Neuronal stem cell (in vitro differentiated cells): ENCODE measurements around the gene TBC1D3I.
"Not testable (repeated sequence)": the region's sequence is repeated elsewhere in the genome, so short reads cannot be mapped to it uniquely, and the experiment has no call there.

Source experiments
- DNase-seq: peaks from one replicate; pipeline ENCODE4 v3.0.0-alpha.2; 2013; ENCODE audit warnings: low spot score
- H2AFZ ChIP-seq: one replicate; pipeline ENCODE4 v1.6.1; 2013; ENCODE audit warnings: mild to moderate bottlenecking, low read length, inconsistent platforms
- H2AK5ac ChIP-seq: 2 replicates; pipeline ENCODE4 v1.6.1; 2013; ENCODE audit warnings: low read depth, mild to moderate bottlenecking, inconsistent platforms, low read length, moderate library complexity, mixed read lengths
- H2BK120ac ChIP-seq: 2 replicates; pipeline ENCODE4 v1.6.1; 2013; ENCODE audit warnings: low read depth, mild to moderate bottlenecking, inconsistent platforms, low read length, moderate library complexity, mixed read lengths
- H2BK12ac ChIP-seq: one replicate; pipeline ENCODE4 v1.6.1; 2013; ENCODE audit warnings: low read length, inconsistent platforms
- H2BK15ac ChIP-seq: 2 replicates; pipeline ENCODE4 v1.6.1; 2013; ENCODE audit warnings: mild to moderate bottlenecking, low read length, inconsistent platforms, mixed read lengths
- H2BK5ac ChIP-seq: one replicate; pipeline ENCODE4 v1.6.1; 2013; ENCODE audit warnings: inconsistent platforms, mild to moderate bottlenecking, low read length, moderate library complexity
- H3K14ac ChIP-seq: one replicate; pipeline ENCODE4 v1.6.1; 2013; ENCODE audit warnings: low read length, inconsistent platforms
- H3K18ac ChIP-seq: 2 replicates; pipeline ENCODE4 v1.6.1; 2013; ENCODE audit warnings: low read length, inconsistent platforms
- H3K23ac ChIP-seq: 2 replicates; pipeline ENCODE4 v1.6.1; 2013; ENCODE audit warnings: low read depth, mild to moderate bottlenecking, mixed read lengths, low read length, inconsistent platforms; ENCODE audit not compliant: poor library complexity
- H3K27ac ChIP-seq: replicated peaks from 3 replicates; pipeline ENCODE4 v1.5.1; 2013; ENCODE audit warnings: low read length, inconsistent platforms
- H3K27me3 ChIP-seq, 3 experiments: 2 replicates each; pipeline ENCODE4 v1.6.1; 2013; ENCODE audit warnings: low read length in 3 of 3, mild to moderate bottlenecking in 2 of 3, inconsistent platforms in 1 of 3, low read depth in 1 of 3, mixed read lengths in 1 of 3, moderate library complexity in 1 of 3; ENCODE audit not compliant: control insufficient read depth in 3 of 3, insufficient read depth in 3 of 3
- H3K36me3 ChIP-seq, 2 donors: replicated peaks in 1 of 2; 2 replicates each; pipeline ENCODE4 v1.6.1; 2013; ENCODE audit warnings: low read length in 2 of 2; ENCODE audit not compliant: control insufficient read depth in 2 of 2, insufficient read depth in 2 of 2
- H3K4ac ChIP-seq: 2 replicates; pipeline ENCODE4 v1.6.1; 2013; ENCODE audit warnings: inconsistent platforms, mild to moderate bottlenecking, low read length, moderate library complexity
- H3K4me1 ChIP-seq, 2 donors: 1 replicate in 1 of 2; 2 replicates in 1 of 2; pipeline ENCODE4 v1.6.1; 2013; ENCODE audit warnings: low read length in 2 of 2, low read depth in 1 of 2; ENCODE audit not compliant: control insufficient read depth in 2 of 2, insufficient read depth in 1 of 2
- H3K4me2 ChIP-seq: one replicate; pipeline ENCODE4 v1.6.1; 2013; ENCODE audit warnings: mild to moderate bottlenecking, low read length, inconsistent platforms; ENCODE audit not compliant: insufficient read depth, poor library complexity, severe bottlenecking
- H3K4me3 ChIP-seq, 2 donors: 2 replicates each; pipeline ENCODE4 v1.5.1; 2013; ENCODE audit warnings: low read length in 2 of 2, mild to moderate bottlenecking in 2 of 2, inconsistent platforms in 1 of 2, moderate library complexity in 1 of 2
- H3K79me1 ChIP-seq: one replicate; pipeline ENCODE4 v1.6.1; 2013; ENCODE audit warnings: low read depth, mild to moderate bottlenecking, inconsistent platforms, low read length, moderate library complexity
- H3K9ac ChIP-seq: one replicate; pipeline ENCODE4 v1.6.1; 2013; ENCODE audit warnings: mild to moderate bottlenecking, low read depth, low read length, inconsistent platforms; ENCODE audit not compliant: poor library complexity
- H3K9me3 ChIP-seq, 2 donors: replicated peaks in 1 of 2; 2 replicates each; pipeline versions ENCODE3 to v1.6.1; 2013; ENCODE audit warnings: low read length in 2 of 2, mild to moderate bottlenecking in 2 of 2, inconsistent platforms in 1 of 2, low read depth in 1 of 2, mixed read lengths in 1 of 2, moderate library complexity in 1 of 2; ENCODE audit not compliant: control insufficient read depth in 2 of 2, insufficient read depth in 1 of 2
- H4K8ac ChIP-seq: one replicate; pipeline ENCODE4 v1.6.1; 2013; ENCODE audit warnings: low read depth, mild to moderate bottlenecking, inconsistent platforms, low read length, moderate library complexity
- H4K91ac ChIP-seq: one replicate; pipeline ENCODE4 v1.6.1; 2013; ENCODE audit warnings: low read length, low read depth, mild to moderate bottlenecking, inconsistent platforms; ENCODE audit not compliant: poor library complexity
- WGBS, 2 donors: extraction: QIAGEN DNeasy Blood & Tissue Kit; methylation state at CpG; one replicate each; pipeline ENCODE4 v1.1.7; 2013; ENCODE audit warnings: missing lambda C conversion rate in 2 of 2, mixed read lengths in 1 of 2; ENCODE audit not compliant: insufficient read length in 2 of 2, insufficient replicate concordance in 1 of 2; ENCODE audit errors: extremely low coverage in 2 of 2; 5-methylcytosine and 5-hydroxymethylcytosine counted together

The TBC1D3I gene

GRCh38 chr17:36211484-36212271 lies 52.7 kb downstream of the TBC1D3I start:
- H3K23ac ChIP-seq, H3K4me2 ChIP-seq, H2AK5ac ChIP-seq, H3K14ac ChIP-seq, H3K4ac ChIP-seq, H3K36me3 ChIP-seq, H4K91ac ChIP-seq, H3K9me3 ChIP-seq, H4K8ac ChIP-seq, DNase-seq, H2BK15ac ChIP-seq, H2BK120ac ChIP-seq, H2BK12ac ChIP-seq, H3K4me3 ChIP-seq, H2BK5ac ChIP-seq, H3K27me3 ChIP-seq, H3K4me1 ChIP-seq, H3K18ac ChIP-seq, H3K79me1 ChIP-seq, H3K27ac ChIP-seq, H3K9ac ChIP-seq: not testable (repeated sequence)
- H2AFZ ChIP-seq = peak overlapping the region; percentile 38
- no CpG with 5 or more reads among the region's 10 CpGs for WGBS, 2 donors

DNA sequence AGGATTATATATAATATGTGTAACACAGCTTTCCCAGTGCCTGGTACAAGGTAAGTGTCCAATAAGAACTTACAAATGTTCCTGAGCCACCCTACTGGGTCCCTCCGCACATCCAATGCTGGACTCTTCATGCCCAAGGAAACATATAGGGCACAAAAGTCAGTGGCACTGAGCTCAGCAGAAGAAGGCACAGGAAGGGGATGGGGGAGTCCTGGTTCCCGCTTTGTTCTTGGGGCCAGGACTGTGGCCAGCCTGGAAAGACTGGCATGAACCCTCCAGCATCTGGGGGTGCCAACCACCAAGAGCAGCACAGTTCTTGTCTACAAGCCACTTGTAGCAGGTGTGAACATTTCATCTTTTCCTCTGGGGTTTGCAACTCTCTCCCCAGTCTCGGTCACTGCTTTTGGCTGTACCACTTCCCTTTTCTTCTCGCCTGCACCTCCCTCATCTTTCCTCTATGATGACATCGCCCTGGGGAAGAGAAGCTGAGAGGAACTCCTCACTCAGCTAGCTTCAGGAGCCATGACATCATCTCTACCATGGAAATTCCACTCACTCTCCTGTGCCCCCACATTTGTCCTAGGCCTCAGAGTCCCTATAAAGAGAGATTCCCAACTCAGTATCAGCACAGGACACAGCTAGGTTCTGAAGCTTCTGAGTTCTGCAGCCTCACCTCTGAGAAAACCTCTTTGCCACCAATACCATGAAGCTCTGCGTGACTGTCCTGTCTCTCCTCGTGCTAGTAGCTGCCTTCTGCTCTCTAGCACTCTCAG lies 53.7 kb downstream of the TBC1D3I start, which contains the start of gene CCL4L2:
TSS of gene CCL4L2 (plus strand) at position 625 of the 773 bp plus-strand sequence.
- not testable (repeated sequence) for H4K8ac ChIP-seq, H3K79me1 ChIP-seq, H2BK12ac ChIP-seq, H2BK15ac ChIP-seq, H3K9ac ChIP-seq, H3K9me3 ChIP-seq, H3K23ac ChIP-seq, H2AK5ac ChIP-seq, H3K27me3 ChIP-seq, H3K36me3 ChIP-seq, H3K27ac ChIP-seq, H3K4me1 ChIP-seq, DNase-seq, H4K91ac ChIP-seq, H2BK120ac ChIP-seq, H3K14ac ChIP-seq, H3K4ac ChIP-seq, H3K4me3 ChIP-seq, H3K18ac ChIP-seq, H2BK5ac ChIP-seq, H3K4me2 ChIP-seq
- peak within 1 kb of the TSS; percentile 38 for H2AFZ ChIP-seq
- no CpG with 5 or more reads among the region's 7 CpGs for WGBS, 2 donors

- no peak for DNase-seq
- Histone ChIP-seq H2BK5ac (no peak overlapping the region), H3K9me3 (no peaks in the 10 kb centered on the region), H3K4me3 (no peak overlapping the region), H3K79me1 (no peaks in the 10 kb centered on the region), H3K27me3 (peaks cover 0 to 5% (median 0%) of the 10 kb centered on the region in 3 experiments), H3K23ac (no peak overlapping the region), H3K4ac (no peak overlapping the region), H2AK5ac (no peak overlapping the region), H3K18ac (no peak overlapping the region), H3K36me3 (no peaks in the 10 kb centered on the region), H2BK120ac (no peak overlapping the region), H4K91ac (no peak overlapping the region), H3K27ac (no peak overlapping the region), H4K8ac (no peak overlapping the region), H3K9ac (no peak overlapping the region), H3K14ac (no peak overlapping the region), H2BK12ac (no peak overlapping the region), H2AFZ (no peak overlapping the region), H2BK15ac (no peak overlapping the region), H3K4me2 (no peak overlapping the region), H3K4me1 (peaks cover 4 to 7% of the 10 kb centered on the region in 2 donors)
Observed at GRCh38 chr17:36209575-36209974, 54.8 kb downstream of the TBC1D3I start.

GRCh38 chr17:36207383-36207782 lies 57.0 kb downstream of the TBC1D3I start:
- H3K4me1 ChIP-seq = peaks cover 4 to 13% of the 10 kb centered on the region in 2 donors
- not testable (repeated sequence) for H3K36me3 ChIP-seq, H4K91ac ChIP-seq, H2BK12ac ChIP-seq, H3K9me3 ChIP-seq, H3K79me1 ChIP-seq, H4K8ac ChIP-seq, H2BK15ac ChIP-seq, H3K23ac ChIP-seq, H2AK5ac ChIP-seq, H3K4me3 ChIP-seq, H2BK120ac ChIP-seq, H3K4me2 ChIP-seq, H3K27ac ChIP-seq, H3K4ac ChIP-seq, H2BK5ac ChIP-seq, DNase-seq, H3K27me3 ChIP-seq, H2AFZ ChIP-seq, H3K9ac ChIP-seq, H3K14ac ChIP-seq, H3K18ac ChIP-seq
- no CpG with 5 or more reads among the region's 6 CpGs for WGBS, 2 donors
